ENCODE data around the gene TRHDE.

- no peak for TF ChIP-seq GATA2 (IDR thresholded peaks at IDR 0.05; ENCODE audit: low read depth, low read length)
- no peak for TF ChIP-seq GATA3 (IDR thresholded peaks at IDR 0.05; ENCODE audit: low read depth, low read length)
Observed at GRCh38 chr12:72453066-72453465, 180.9 kb downstream of the TRHDE start.
